Measurements from ENCODE around the gene SAMD8.

GRCh38 chr10:75208181-75208580, 96.7 kb downstream of the SAMD8 start:
- TF ChIP-seq CTCF (IDR thresholded peaks at IDR 0.05; ENCODE audit: insufficient read depth, low read depth, low read length): no peak
- TF ChIP-seq EZH2 (IDR thresholded peaks at IDR 0.05; ENCODE audit: insufficient read depth, low read length): no peak

Data from astrocyte (in vitro differentiated cells and primary cell).